Endothelial cell of umbilical vein (primary cell): ENCODE measurements around the gene MDH2. TPM values are rescaled to one million over a fixed set of nuclear protein-coding genes. Genes with fewer than 3 reads are reported as not detected.
A peak's percentile ranks its signal among the peaks of the same experiment; 100 is the strongest.

Source experiments
- BruUV-seq: library from RNA; stranded (reverse); fragments of 400-500 nt; replicated peaks from 2 replicates; lab custom pipeline; 2021; lab: Mats Ljungman, UMichigan
- CTCF ChIA-PET: fragments of 300-600, 350-600 bp; sonication (Branson Sonifier 250); formaldehyde crosslinking; loops from one replicate; lab custom pipeline; 2021; ENCODE audit warnings: antibody characterized with exemption, inconsistent platforms; lab: Charles Lee
- POLR2A ChIA-PET: fragments of 300-600, 350-600 bp; sonication (Branson Sonifier 250); formaldehyde crosslinking; loops from one replicate; lab custom pipeline; 2021; ENCODE audit warnings: antibody characterized with exemption, inconsistent platforms; lab: Charles Lee
- DNase-seq: peaks from one replicate; pipeline ENCODE4 v3.0.0-alpha.2; 2011; ENCODE audit warnings: low read depth, low spot score
- FAIRE-seq: peaks from 2 replicates; lab custom pipeline; 2011; peaks lifted over from hg19 to GRCh38; lab: Jason Lieb, UNC
- H2AFZ ChIP-seq: 2 replicates; pipeline ENCODE4 v1.6.0; 2012; ENCODE audit warnings: low read depth, low read length, control low read depth, inconsistent platforms
- H3K27ac ChIP-seq: 2 replicates; pipeline ENCODE4 v1.5.1; 2011; ENCODE audit warnings: low read depth, mild to moderate bottlenecking, control low read depth, low read length, moderate library complexity; ENCODE audit not compliant: insufficient read depth
- H3K27me3 ChIP-seq, 2 experiments: 2 replicates each; pipeline versions ENCODE4 v1.6.0 to v1.6.1; 2011; ENCODE audit warnings: low read length in 2 of 2, mixed read lengths in 1 of 2; ENCODE audit not compliant: control insufficient read depth in 2 of 2, insufficient read depth in 2 of 2
- H3K36me3 ChIP-seq, 2 experiments: 2 replicates in 1 of 2; 3 replicates in 1 of 2; pipeline ENCODE4 v1.5.1; 2011; ENCODE audit warnings: low read length in 2 of 2, mild to moderate bottlenecking in 1 of 2, moderate library complexity in 1 of 2; ENCODE audit not compliant: control insufficient read depth in 2 of 2, insufficient read depth in 2 of 2; ENCODE audit errors: extremely low read depth in 1 of 2
- H3K4me1 ChIP-seq: 3 replicates; pipeline ENCODE4 v1.5.1; 2011; ENCODE audit warnings: mild to moderate bottlenecking, low read length; ENCODE audit not compliant: control insufficient read depth, insufficient read depth; ENCODE audit errors: extremely low read depth
- H3K4me2 ChIP-seq: 2 replicates; pipeline ENCODE4 v1.6.1; 2011; ENCODE audit warnings: low read length, control low read depth, mixed read lengths; ENCODE audit not compliant: insufficient read depth
- H3K4me3 ChIP-seq, 3 experiments: fragments of 200-600 bp in 1 of 3; sonication (generic), shearing (Covaris generic) in 1 of 3; replicated peaks in 1 of 3; 2 replicates each; pipeline ENCODE4 v1.5.1; 2011 to 2016; ENCODE audit warnings: control low read depth in 3 of 3, low read length in 3 of 3, mild to moderate bottlenecking in 2 of 3, inconsistent platforms in 1 of 3, low read depth in 1 of 3, moderate library complexity in 1 of 3; ENCODE audit not compliant: insufficient read depth in 1 of 3
- H3K79me2 ChIP-seq: 2 replicates; pipeline ENCODE4 v1.6.0; 2012; ENCODE audit warnings: low read length, inconsistent platforms; ENCODE audit not compliant: control insufficient read depth, insufficient read depth
- H3K9ac ChIP-seq: replicated peaks from 2 replicates; pipeline ENCODE3; 2011; ENCODE audit warnings: low read length, control low read depth; ENCODE audit not compliant: insufficient read depth; ENCODE audit errors: extremely low read depth
- H3K9me1 ChIP-seq: replicated peaks from 3 replicates; pipeline ENCODE4 v1.6.0; 2011; ENCODE audit warnings: mild to moderate bottlenecking, low read length; ENCODE audit not compliant: control insufficient read depth, insufficient read depth; ENCODE audit errors: extremely low read depth
- H3K9me3 ChIP-seq: replicated peaks from 2 replicates; pipeline ENCODE4 v1.5.1; 2012; ENCODE audit warnings: low read length, inconsistent platforms; ENCODE audit not compliant: control insufficient read depth, insufficient read depth
- H4K20me1 ChIP-seq: replicated peaks from 2 replicates; pipeline ENCODE3; 2011; ENCODE audit warnings: mild to moderate bottlenecking, low read length; ENCODE audit not compliant: control insufficient read depth, insufficient read depth; ENCODE audit errors: extremely low read depth
- CTCF ChIP-seq, 2 donors: IDR thresholded peaks; 1 replicate in 1 of 2; 2 replicates in 1 of 2; pipeline ENCODE4 v1.5.1; 2011; ENCODE audit warnings: low read length in 2 of 2, mild to moderate bottlenecking in 2 of 2, moderate library complexity in 2 of 2, control low read depth in 1 of 2, inconsistent platforms in 1 of 2, low read depth in 1 of 2; ENCODE audit not compliant: insufficient read depth in 1 of 2; ENCODE audit errors: extremely low read depth in 1 of 2
- EZH2 ChIP-seq: IDR thresholded peaks from 2 replicates; pipeline ENCODE4 v1.6.1; 2012; ENCODE audit warnings: borderline replicate concordance, low read depth, mild to moderate bottlenecking, moderate library complexity, low read length, inconsistent platforms; ENCODE audit not compliant: severe bottlenecking
- FOS ChIP-seq: IDR thresholded peaks from 2 replicates; pipeline ENCODE4 v1.6.1; 2011; ENCODE audit warnings: mild to moderate bottlenecking, low read length, moderate library complexity, borderline replicate concordance; ENCODE audit not compliant: insufficient read depth
- GATA2 ChIP-seq: IDR thresholded peaks from 2 replicates; pipeline ENCODE4 v1.7.0; 2011; ENCODE audit warnings: low read depth, mild to moderate bottlenecking, moderate library complexity, mixed read lengths, low read length; ENCODE audit not compliant: insufficient read length, insufficient read depth
- JUN ChIP-seq: IDR thresholded peaks from 2 replicates; pipeline ENCODE4 v1.6.1; 2011; ENCODE audit warnings: borderline replicate concordance, low read depth; ENCODE audit not compliant: insufficient read length, insufficient read depth
- MAX ChIP-seq: IDR thresholded peaks from 2 replicates; pipeline ENCODE4 v1.6.1; 2011; ENCODE audit not compliant: insufficient read depth, insufficient read length
- MYC ChIP-seq: IDR thresholded peaks from one replicate; pipeline ENCODE4 v1.6.1; 2011; ENCODE audit warnings: mild to moderate bottlenecking, low read depth, low read length
- POLR2A ChIP-seq: IDR thresholded peaks from 2 replicates; pipeline ENCODE4 v1.6.1; 2012; ENCODE audit warnings: low read depth, mild to moderate bottlenecking, control low read depth, low read length
- POLR2AphosphoS5 ChIP-seq: IDR thresholded peaks from 2 replicates; pipeline ENCODE4 v1.6.1; 2012; ENCODE audit warnings: low read depth, mild to moderate bottlenecking, control low read depth, low read length, moderate library complexity; ENCODE audit not compliant: insufficient read depth
- dilution Hi-C: fragments of 300-500 bp; cut with MboI; formaldehyde crosslinking; loops from one replicate; pipeline ENCODE4 v1.15.0; 2019; ENCODE audit warnings: low sequenced_read_pairs; ENCODE audit not compliant: extremely low pct_ligation_motif_present
- intact Hi-C: fragments of 100-400 bp; cut with micrococcal nuclease; formaldehyde crosslinking; loops from one replicate; pipeline ENCODE4 v1.10.0; 2022
- polyA plus RNA-seq, 4 experiments: library from polyadenylated mRNA; depleted of rRNA in 3 of 4; stranded (reverse) in 3 of 4; unstranded in 1 of 4; fragments of >200 nt; gene quantifications; 2 replicates each; pipeline versions ENCODE4 v1.2.1 to v1.2.3, GENCODE V29; 2011 to 2012; ENCODE audit warnings: missing spikeins in 1 of 4
- total RNA-seq: library from RNA; stranded (reverse); gene quantifications from 2 replicates; pipeline ENCODE4 v1.2.3, GENCODE V29; 2021

Gene MDH2
- total and polyA plus RNA-seq, 2 donors (not counting 3 experiments of a cell fraction or from before 2014, with no cell fraction given): 123 to 175 TPM

GRCh38 chr7:76009672-76010600, 38.0 kb upstream of the MDH2 start:
- Histone ChIP-seq H3K4me3 (no peak overlapping the region), H3K9ac (peak overlapping the region; percentile 59), H3K4me1 (peaks cover 35% of the 10 kb centered on the region), H3K79me2 (no peaks in the 10 kb centered on the region), H2AFZ (peak overlapping the region; percentile 49), H3K9me3 (no peaks in the 10 kb centered on the region), H3K36me3 (peaks cover 0 to 5% of the 10 kb centered on the region in 2 experiments), H3K9me1 (no peaks in the 10 kb centered on the region), H4K20me1 (no peaks in the 10 kb centered on the region), H3K27me3 (no peaks in the 10 kb centered on the region), H3K27ac (peak overlapping the region; percentile 95), H3K4me2 (no peak overlapping the region)
- DNase-seq (peak; percentile 27), FAIRE-seq (peak; percentile 53)
- CTCF ChIA-PET: interaction anchor here (1.0 to 2.7 kb wide), 5 partner anchors 10 to 144 kb away, joined by 3 to 26 read pairs (median 11); no protein-coding TSS in a partner anchor
- dilution Hi-C loops: no loop called here
- no TSS peak for BruUV-seq
- intact Hi-C loops: loop anchor here (5.0 kb wide), 1 partner anchor 243 kb away; no protein-coding TSS in a partner anchor
- TF ChIP-seq JUN (no peak), POLR2A (no peak), MAX (no peak), MYC (no peak), GATA2 (no peak), POLR2AphosphoS5 (no peak), FOS (no peak), CTCF (IDR thresholded peaks at IDR 0.05; ENCODE audit: extremely low read depth in 1 of 2, insufficient read depth in 1 of 2, low read depth in 1 of 2, low read length in 2 of 2) (no peak), EZH2 (no peak)
- POLR2A ChIA-PET: no interaction called here
